Memory B cell (primary cell): ENCODE results near the gene CCDC24.

Source experiments
- ATAC-seq: fragments of 150-1000 bp; cut with Tn5 transposase; 2 replicates; pipeline ENCODE4 v1.10.0; 2021; ENCODE audit warnings: low read depth, mild to moderate bottlenecking, moderate library complexity
- DNase-seq, 2 donors: peaks; one replicate each; pipeline ENCODE4 v3.0.0; 2022; ENCODE audit warnings: low spot score in 2 of 2
- H3K27ac Mint-ChIP-seq: one replicate; pipeline ENCODE4 v1.8.0; 2022; ENCODE audit warnings: mild to moderate bottlenecking, moderate library complexity, mixed read lengths
- H3K27me3 Mint-ChIP-seq: one replicate; pipeline ENCODE4 v1.8.0; 2022; ENCODE audit warnings: mixed read lengths
- H3K36me3 Mint-ChIP-seq: one replicate; pipeline ENCODE4 v1.8.0; 2022; ENCODE audit warnings: mild to moderate bottlenecking, mixed read lengths
- H3K4me1 Mint-ChIP-seq: one replicate; pipeline ENCODE4 v1.8.0; 2022; ENCODE audit warnings: mixed read lengths
- H3K4me3 Mint-ChIP-seq: one replicate; pipeline ENCODE4 v1.8.0; 2022; ENCODE audit warnings: mild to moderate bottlenecking, moderate library complexity, mixed read lengths
- H3K9me3 Mint-ChIP-seq: one replicate; pipeline ENCODE4 v1.8.0; 2022; ENCODE audit warnings: mixed read lengths

CCDC24 gene

GRCh38 chr1:44012941-44013609, 21.7 kb downstream of the CCDC24 start:
- Mint-ChIP-seq H3K36me3 (no peaks in the 10 kb centered on the region), H3K27ac (no peak overlapping the region), H3K9me3 (no peaks in the 10 kb centered on the region), H3K4me1 (no peaks in the 10 kb centered on the region), H3K4me3 (no peak overlapping the region), H3K27me3 (peaks cover 4% of the 10 kb centered on the region)
- DNase-seq = no peak
- no peak for ATAC-seq

DNA sequence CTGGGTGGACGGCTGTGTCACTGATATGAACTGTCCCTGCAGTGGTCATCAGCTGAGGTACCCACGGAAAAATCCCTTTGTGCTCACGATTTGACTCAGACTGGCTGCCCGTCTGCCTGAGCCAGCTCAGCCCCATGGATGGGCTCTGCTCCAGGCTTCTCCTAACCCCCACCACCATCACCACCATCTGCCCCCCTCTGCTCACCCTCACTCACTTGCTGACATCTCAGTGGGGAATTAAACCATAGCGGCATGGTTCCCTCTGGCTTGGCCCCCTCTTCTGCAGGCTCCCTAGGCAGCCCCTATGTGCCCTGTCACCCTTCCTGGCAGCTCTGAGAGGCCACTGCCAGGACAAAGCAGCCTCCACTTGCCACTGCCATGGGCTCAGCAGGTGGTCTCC, 22.6 kb downstream of the CCDC24 start:
- Mint-ChIP-seq H3K9me3 (no peaks in the 10 kb centered on the region), H3K27me3 (peaks cover 4% of the 10 kb centered on the region), H3K27ac (no peak overlapping the region), H3K36me3 (no peaks in the 10 kb centered on the region), H3K4me3 (no peak overlapping the region), H3K4me1 (no peaks in the 10 kb centered on the region)
- ATAC-seq (no peak), DNase-seq (no peak)

DNA sequence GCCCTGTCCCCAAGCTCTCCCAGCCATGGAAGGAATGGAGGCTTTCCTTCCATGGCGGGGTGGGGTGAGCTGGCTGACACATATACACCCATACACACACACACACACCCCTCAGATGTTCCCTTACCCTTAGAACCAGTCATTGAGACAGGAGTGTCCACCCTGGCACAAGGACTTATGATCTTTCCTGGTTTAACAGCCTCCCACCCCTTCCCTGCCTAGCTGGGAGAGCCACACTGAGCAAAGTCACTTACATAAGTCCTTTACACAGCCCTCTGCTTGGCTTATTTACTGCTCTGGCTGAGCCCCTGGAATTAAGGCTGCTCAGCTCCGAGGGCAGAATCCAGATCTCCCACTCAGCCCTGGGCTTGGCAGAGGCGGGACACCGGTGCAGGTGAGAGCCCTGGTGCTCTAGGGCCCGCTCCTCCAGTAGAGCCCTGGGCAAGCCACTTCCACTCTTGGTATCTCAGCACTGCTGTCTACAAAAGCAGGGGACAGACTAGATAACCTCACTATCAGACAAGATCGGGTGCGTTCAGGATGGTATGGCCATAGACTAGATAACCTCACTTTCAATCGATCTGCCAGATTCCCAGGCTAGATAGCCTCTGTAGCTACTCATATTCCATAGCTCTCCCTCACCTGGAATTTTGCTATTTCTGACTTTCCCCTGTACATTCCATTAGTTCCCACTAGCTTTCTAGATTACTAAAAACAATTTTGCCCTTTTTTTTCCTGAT, 23.1 kb downstream of the CCDC24 start:
- peaks cover 4% of the 10 kb centered on the region for H3K27me3 Mint-ChIP-seq
- no peaks in the 10 kb centered on the region for H3K9me3 Mint-ChIP-seq
- ATAC-seq = no peak
- DNase-seq = no peak
- no peaks in the 10 kb centered on the region for H3K36me3 Mint-ChIP-seq
- H3K27ac Mint-ChIP-seq = no peak overlapping the region
- no peaks in the 10 kb centered on the region for H3K4me1 Mint-ChIP-seq
- H3K4me3 Mint-ChIP-seq = no peak overlapping the region

DNA sequence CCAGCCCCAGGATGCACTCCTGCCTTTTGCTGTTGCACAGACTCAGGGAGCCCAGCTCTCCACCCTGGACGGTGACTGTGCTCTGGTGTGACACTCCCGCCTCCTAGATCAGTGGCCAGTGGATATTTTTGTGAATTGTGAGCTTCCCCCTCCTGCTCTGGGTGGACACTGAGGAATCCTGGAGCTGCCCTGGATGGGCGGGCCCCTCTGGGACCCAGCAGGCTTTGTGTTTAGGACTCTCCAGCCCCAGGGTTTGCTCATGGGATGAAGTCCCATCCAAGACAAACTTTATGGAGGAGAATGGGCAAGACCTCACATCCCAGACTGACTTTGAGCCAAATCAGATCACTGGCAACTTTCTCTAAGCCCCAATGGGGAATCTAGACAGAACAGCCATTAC, 23.8 kb downstream of the CCDC24 start:
- DNase-seq (no peak), ATAC-seq (no peak)
- Mint-ChIP-seq H3K4me1 (no peaks in the 10 kb centered on the region), H3K9me3 (no peaks in the 10 kb centered on the region), H3K27me3 (peaks cover 4% of the 10 kb centered on the region), H3K27ac (no peak overlapping the region), H3K4me3 (no peak overlapping the region), H3K36me3 (no peaks in the 10 kb centered on the region)

DNA sequence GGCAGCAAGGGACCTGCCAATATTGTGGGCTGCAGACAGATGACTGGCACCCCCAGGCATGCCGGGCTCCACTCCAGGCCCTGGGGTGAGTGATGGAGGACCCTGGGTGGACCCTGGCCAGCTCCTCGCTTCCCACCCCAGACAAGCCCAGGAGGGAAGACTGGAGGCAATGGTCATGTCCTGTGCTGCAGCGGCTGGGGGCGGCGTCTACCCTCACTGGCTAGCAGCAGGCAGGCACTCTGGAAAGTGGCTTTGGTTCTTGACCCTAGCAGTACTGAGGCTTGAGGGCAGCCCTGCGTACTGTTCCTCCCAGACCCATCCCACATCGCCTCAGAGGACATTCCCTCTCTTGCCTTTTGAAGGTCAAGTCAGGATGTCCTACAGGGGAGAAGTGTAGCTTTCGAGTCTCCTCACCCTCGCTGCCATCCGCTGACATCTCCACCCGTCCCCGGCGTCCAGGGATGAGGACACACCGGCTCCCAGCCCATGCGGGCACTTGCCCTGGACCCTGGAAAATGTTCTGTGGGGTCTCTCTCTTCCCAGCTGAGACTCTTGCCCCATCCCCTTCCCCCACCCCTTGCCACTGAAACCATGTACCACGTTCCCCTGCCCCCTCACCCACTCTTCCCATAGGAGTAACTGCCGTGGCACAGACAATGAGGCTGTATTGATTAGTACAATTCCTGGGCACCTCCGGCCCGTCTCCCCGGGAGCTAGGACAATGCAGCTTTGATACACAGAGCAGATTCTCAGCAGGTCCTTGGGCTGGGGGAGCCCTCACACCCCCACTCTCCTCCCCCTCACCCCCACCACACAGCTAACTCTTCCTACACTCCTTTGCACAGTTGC, 24.9 kb downstream of the CCDC24 start:
- Mint-ChIP-seq H3K4me1 (no peaks in the 10 kb centered on the region), H3K27ac (no peak overlapping the region), H3K36me3 (no peaks in the 10 kb centered on the region), H3K27me3 (peaks cover 4% of the 10 kb centered on the region), H3K9me3 (no peaks in the 10 kb centered on the region), H3K4me3 (no peak overlapping the region)
- ATAC-seq = no peak
- no peak for DNase-seq

GRCh38 chr1:44016890-44017400, 25.5 kb downstream of the CCDC24 start:
- Mint-ChIP-seq H3K27me3 (peaks cover 4% of the 10 kb centered on the region), H3K27ac (no peak overlapping the region), H3K4me3 (no peak overlapping the region), H3K36me3 (no peaks in the 10 kb centered on the region), H3K4me1 (no peaks in the 10 kb centered on the region), H3K9me3 (no peaks in the 10 kb centered on the region)
- ATAC-seq = no peak
- DNase-seq = no peak

DNA sequence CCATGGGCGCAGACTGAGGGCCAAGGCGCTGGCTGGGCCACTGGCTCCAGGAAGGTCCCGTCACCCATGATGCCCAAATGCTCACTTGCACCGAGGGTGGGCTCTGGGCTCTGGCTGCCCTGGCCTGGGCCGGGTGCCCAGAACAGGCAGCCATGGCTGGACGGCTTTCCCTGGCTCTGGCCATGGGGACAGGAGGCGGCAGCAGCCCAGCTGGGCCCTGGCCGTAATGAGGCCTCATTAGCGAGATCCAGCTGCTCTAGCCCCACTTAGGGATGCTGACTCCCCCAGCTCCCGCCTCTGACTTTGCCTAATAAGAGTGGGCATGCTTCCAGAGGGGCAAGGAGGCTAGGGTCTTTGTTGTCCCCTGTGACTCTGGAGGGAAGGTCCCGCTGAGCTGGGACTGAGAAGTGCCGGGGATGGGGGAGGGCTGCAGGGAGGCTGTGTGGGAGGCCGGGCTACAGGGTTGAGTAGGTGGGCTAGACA, 28.1 kb downstream of the CCDC24 start:
- DNase-seq (no peak), ATAC-seq (no peak)
- Mint-ChIP-seq H3K27ac (no peak overlapping the region), H3K4me3 (no peak overlapping the region), H3K4me1 (peaks cover 2% of the 10 kb centered on the region), H3K36me3 (no peaks in the 10 kb centered on the region), H3K9me3 (no peaks in the 10 kb centered on the region), H3K27me3 (no peaks in the 10 kb centered on the region)

DNA sequence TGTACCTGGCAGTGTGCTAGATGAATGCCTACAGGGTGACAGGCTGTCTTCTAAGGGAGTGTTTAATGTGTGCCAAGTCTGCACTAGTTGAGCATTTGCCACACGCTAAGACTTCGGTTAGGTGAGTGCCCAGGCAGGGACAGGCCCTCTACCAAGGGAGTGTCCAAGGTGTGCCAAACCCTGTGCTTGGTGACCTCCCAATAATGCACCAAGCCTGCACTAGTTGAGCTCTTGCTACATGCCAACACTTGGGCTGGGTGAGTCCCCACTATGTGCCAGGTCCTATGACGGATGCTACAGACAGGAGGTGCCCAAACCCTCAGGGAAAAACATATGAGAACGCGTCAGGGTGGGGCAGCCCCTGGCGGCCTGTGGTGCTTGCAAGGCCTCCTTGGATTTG, 29.1 kb downstream of the CCDC24 start:
- Mint-ChIP-seq H3K4me1 (peaks cover 9% of the 10 kb centered on the region), H3K27ac (no peak overlapping the region), H3K36me3 (no peaks in the 10 kb centered on the region), H3K4me3 (no peak overlapping the region), H3K9me3 (no peaks in the 10 kb centered on the region), H3K27me3 (no peaks in the 10 kb centered on the region)
- no peak for ATAC-seq
- DNase-seq = no peak

DNA sequence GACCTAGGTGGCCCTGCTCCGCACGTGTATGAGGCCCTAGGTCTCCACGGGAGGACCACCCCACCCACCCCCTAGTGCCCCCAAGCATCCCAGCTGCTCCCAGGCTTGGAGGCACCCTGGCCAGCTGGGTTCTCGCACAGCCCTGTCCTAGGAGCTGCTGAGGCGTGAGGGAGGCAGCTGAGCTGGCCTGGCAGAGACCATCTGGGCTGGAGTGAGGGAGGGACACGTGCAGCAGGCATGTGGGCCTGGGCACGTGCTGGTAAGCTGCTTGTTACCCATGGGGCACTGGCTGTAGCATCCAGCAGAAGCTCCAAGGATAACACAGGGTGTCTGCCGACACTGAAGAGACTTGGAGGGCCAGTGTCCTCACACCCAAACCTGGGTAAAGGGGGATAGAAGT, 29.8 kb downstream of the CCDC24 start:
- no peak overlapping the region for H3K4me3 Mint-ChIP-seq
- DNase-seq (no peak), ATAC-seq (no peak)
- H3K27me3 Mint-ChIP-seq = no peaks in the 10 kb centered on the region
- H3K27ac Mint-ChIP-seq = no peak overlapping the region
- no peaks in the 10 kb centered on the region for H3K36me3 Mint-ChIP-seq
- H3K4me1 Mint-ChIP-seq = peaks cover 14% of the 10 kb centered on the region
- no peaks in the 10 kb centered on the region for H3K9me3 Mint-ChIP-seq

- DNase-seq (no peak), ATAC-seq (no peak)
- Mint-ChIP-seq H3K4me1 (peaks cover 15% of the 10 kb centered on the region), H3K9me3 (no peaks in the 10 kb centered on the region), H3K27me3 (no peaks in the 10 kb centered on the region), H3K27ac (no peak overlapping the region), H3K4me3 (no peak overlapping the region), H3K36me3 (no peaks in the 10 kb centered on the region)
These were observed 30.4 kb downstream of the CCDC24 start for GRCh38 chr1:44021581-44022321.

GRCh38 chr1:44024031-44024902, 32.9 kb downstream of the CCDC24 start:
- Mint-ChIP-seq H3K27ac (peak overlapping the region; percentile 88), H3K4me3 (no peak overlapping the region), H3K4me1 (peaks cover 22% of the 10 kb centered on the region), H3K9me3 (no peaks in the 10 kb centered on the region), H3K27me3 (no peaks in the 10 kb centered on the region), H3K36me3 (no peaks in the 10 kb centered on the region)
- ATAC-seq = no peak
- DNase-seq = no peak

GRCh38 chr1:44024903-44025525, 33.6 kb downstream of the CCDC24 start:
- ATAC-seq (peak; percentile 28), DNase-seq (no peak)
- no peaks in the 10 kb centered on the region for H3K9me3 Mint-ChIP-seq
- no peaks in the 10 kb centered on the region for H3K27me3 Mint-ChIP-seq
- peak overlapping the region; percentile 88 for H3K27ac Mint-ChIP-seq
- peaks cover 28% of the 10 kb centered on the region for H3K4me1 Mint-ChIP-seq
- no peaks in the 10 kb centered on the region for H3K36me3 Mint-ChIP-seq
- H3K4me3 Mint-ChIP-seq = peak overlapping the region; percentile 62
